SK-N-SH treated with all-trans-retinoic acid at 6 μM for 48 hours (cell line): ENCODE results near the gene TENT4B.

Experiments used
- ATAC-seq: fragments of 200-7000 bp; cut with Tn5 transposase; 3 replicates; pipeline ENCODE4 v1.9.1; 2020; ENCODE audit warnings: mild to moderate bottlenecking, moderate library complexity
- ARNTL ChIP-seq: fragments of 450-650 bp; formaldehyde crosslinking; IDR thresholded peaks from 2 replicates; pipeline ENCODE4 v1.5.0; 2020; ENCODE audit warnings: low read depth, mild to moderate bottlenecking, moderate library complexity, borderline replicate concordance
- BACH2 ChIP-seq: fragments of 250-450 bp; sonication (Bioruptor Pico); IDR thresholded peaks from 2 replicates; pipeline ENCODE4 v1.9.0; 2021; ENCODE audit warnings: mild to moderate bottlenecking, borderline replicate concordance
- CSDC2 ChIP-seq: fragments of 250-450 bp; sonication (Bioruptor Pico); IDR thresholded peaks from 2 replicates; pipeline ENCODE4 v1.5.0; 2020; ENCODE audit warnings: mild to moderate bottlenecking, moderate library complexity
- GLIS3 ChIP-seq: fragments of 250-450 bp; sonication (Bioruptor Pico); IDR thresholded peaks from 2 replicates; pipeline ENCODE4 v1.5.0; 2020; ENCODE audit warnings: mild to moderate bottlenecking, moderate library complexity
- ISL1 ChIP-seq: fragments of 250-450 bp; sonication (Bioruptor Pico); IDR thresholded peaks from 2 replicates; pipeline ENCODE4 v2.1.2; 2022; ENCODE audit warnings: mild to moderate bottlenecking, moderate library complexity
- OSR1 ChIP-seq: fragments of 250-450 bp; sonication (Bioruptor Pico); IDR thresholded peaks from 2 replicates; pipeline ENCODE4 v1.8.0; 2022; ENCODE audit warnings: moderate library complexity, mild to moderate bottlenecking, inconsistent platforms
- PPARA ChIP-seq: fragments of 250-450 bp; sonication (Bioruptor Pico); IDR thresholded peaks from 2 replicates; pipeline ENCODE4 v1.5.0; 2020; ENCODE audit warnings: mild to moderate bottlenecking, borderline replicate concordance
- RARB ChIP-seq: fragments of 250-450 bp; sonication (Bioruptor Pico); IDR thresholded peaks from 2 replicates; pipeline ENCODE4 v1.8.0; 2021; ENCODE audit warnings: mild to moderate bottlenecking, moderate library complexity
- SNAI2 ChIP-seq: fragments of 250-450 bp; sonication (Bioruptor Pico); IDR thresholded peaks from 2 replicates; pipeline ENCODE4 v1.5.0; 2020; ENCODE audit warnings: mild to moderate bottlenecking, moderate library complexity
- TCF4 ChIP-seq: fragments of 250-450 bp; sonication (Bioruptor Pico); IDR thresholded peaks from 2 replicates; pipeline ENCODE4 v1.8.0; 2021; ENCODE audit warnings: mild to moderate bottlenecking, moderate library complexity, borderline replicate concordance
- TOX ChIP-seq: fragments of 250-450 bp; sonication (Bioruptor Pico); IDR thresholded peaks from 2 replicates; pipeline ENCODE4 v1.8.0; 2021; ENCODE audit warnings: mild to moderate bottlenecking, moderate library complexity, borderline replicate concordance
- ZC3H10 ChIP-seq: fragments of 250-450 bp; sonication (Bioruptor Pico); IDR thresholded peaks from 2 replicates; pipeline ENCODE4 v1.5.1; 2021; ENCODE audit warnings: mild to moderate bottlenecking, moderate library complexity
- ZFP3 ChIP-seq: fragments of 250-450 bp; sonication (Bioruptor Pico); IDR thresholded peaks from 2 replicates; pipeline ENCODE4 v1.5.0; 2020; ENCODE audit warnings: mild to moderate bottlenecking, moderate library complexity
- ZFP30 ChIP-seq: fragments of 450-650 bp; formaldehyde crosslinking; IDR thresholded peaks from 2 replicates; pipeline ENCODE4 v1.5.0; 2022; ENCODE audit warnings: mild to moderate bottlenecking, moderate library complexity
- ZNF70 ChIP-seq: fragments of 450-650 bp; formaldehyde crosslinking; IDR thresholded peaks from 2 replicates; pipeline ENCODE4 v1.5.0; 2020; ENCODE audit warnings: mild to moderate bottlenecking, moderate library complexity
- ZNF8 ChIP-seq: fragments of 450-650 bp; formaldehyde crosslinking; IDR thresholded peaks from 2 replicates; pipeline ENCODE4 v1.5.0; 2020; ENCODE audit warnings: mild to moderate bottlenecking, moderate library complexity
- TF ChIP-seq, protein P1 (sequence below): fragments of 250-450 bp; sonication (Bioruptor Pico); IDR thresholded peaks from 2 replicates; pipeline ENCODE4 v1.8.0; 2020; ENCODE audit warnings: mild to moderate bottlenecking, moderate library complexity, borderline replicate concordance
- TF ChIP-seq, protein P2 (sequence below): fragments of 250-450 bp; sonication (Bioruptor Pico); IDR thresholded peaks from 2 replicates; pipeline ENCODE4 v1.5.0; 2020; ENCODE audit warnings: mild to moderate bottlenecking, moderate library complexity
- TF ChIP-seq, protein P3 (sequence below): fragments of 250-450 bp; sonication (Bioruptor Pico); IDR thresholded peaks from 2 replicates; pipeline ENCODE4 v1.5.1; 2021; ENCODE audit warnings: mild to moderate bottlenecking, moderate library complexity

TENT4B gene

DNA sequence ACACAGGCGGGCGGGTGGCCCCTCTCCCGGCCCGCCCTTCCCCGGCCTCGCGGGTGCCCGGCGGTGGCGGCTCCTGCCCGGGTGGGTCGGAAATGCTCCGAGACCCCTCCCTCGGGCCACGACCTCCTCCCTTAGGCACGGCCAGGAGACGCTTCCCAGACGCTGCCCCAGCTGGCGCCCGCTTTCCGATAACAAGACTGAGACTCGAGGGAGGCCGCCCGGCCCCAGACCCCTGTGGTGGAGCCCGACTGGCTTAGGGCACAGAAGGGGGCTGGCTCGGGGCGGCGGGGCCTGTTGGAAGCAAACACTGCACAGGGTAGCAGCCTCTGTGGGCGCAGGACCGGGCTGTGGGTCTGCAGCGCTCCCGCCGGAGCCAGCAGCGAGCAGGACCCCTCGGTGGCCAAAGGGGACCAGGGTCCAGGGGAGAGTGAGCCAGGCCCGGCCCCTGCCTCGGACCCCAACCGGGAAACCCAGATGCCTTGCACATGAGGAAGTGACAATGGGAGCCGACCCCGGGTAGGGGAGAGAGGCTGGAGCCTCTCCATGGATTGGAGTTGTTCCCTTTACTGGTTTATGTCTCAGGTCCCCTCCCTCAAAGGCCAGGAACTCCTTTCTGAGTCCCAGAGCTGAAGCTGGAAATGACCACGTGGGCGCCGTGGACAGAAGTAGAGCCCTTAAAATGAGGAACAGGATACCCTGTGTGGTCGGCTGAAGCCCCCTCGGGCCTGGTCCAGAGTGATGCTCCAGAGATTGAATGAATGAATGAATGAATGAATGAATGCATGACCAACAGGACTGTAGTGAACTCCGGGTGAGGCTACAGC lies 93.4 kb downstream of the TENT4B start (continued):
- TF ChIP-seq, protein P1, sequence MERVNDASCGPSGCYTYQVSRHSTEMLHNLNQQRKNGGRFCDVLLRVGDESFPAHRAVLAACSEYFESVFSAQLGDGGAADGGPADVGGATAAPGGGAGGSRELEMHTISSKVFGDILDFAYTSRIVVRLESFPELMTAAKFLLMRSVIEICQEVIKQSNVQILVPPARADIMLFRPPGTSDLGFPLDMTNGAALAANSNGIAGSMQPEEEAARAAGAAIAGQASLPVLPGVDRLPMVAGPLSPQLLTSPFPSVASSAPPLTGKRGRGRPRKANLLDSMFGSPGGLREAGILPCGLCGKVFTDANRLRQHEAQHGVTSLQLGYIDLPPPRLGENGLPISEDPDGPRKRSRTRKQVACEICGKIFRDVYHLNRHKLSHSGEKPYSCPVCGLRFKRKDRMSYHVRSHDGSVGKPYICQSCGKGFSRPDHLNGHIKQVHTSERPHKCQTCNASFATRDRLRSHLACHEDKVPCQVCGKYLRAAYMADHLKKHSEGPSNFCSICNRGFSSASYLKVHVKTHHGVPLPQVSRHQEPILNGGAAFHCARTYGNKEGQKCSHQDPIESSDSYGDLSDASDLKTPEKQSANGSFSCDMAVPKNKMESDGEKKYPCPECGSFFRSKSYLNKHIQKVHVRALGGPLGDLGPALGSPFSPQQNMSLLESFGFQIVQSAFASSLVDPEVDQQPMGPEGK (CRISPR knock-in tag) = no peak

DNA sequence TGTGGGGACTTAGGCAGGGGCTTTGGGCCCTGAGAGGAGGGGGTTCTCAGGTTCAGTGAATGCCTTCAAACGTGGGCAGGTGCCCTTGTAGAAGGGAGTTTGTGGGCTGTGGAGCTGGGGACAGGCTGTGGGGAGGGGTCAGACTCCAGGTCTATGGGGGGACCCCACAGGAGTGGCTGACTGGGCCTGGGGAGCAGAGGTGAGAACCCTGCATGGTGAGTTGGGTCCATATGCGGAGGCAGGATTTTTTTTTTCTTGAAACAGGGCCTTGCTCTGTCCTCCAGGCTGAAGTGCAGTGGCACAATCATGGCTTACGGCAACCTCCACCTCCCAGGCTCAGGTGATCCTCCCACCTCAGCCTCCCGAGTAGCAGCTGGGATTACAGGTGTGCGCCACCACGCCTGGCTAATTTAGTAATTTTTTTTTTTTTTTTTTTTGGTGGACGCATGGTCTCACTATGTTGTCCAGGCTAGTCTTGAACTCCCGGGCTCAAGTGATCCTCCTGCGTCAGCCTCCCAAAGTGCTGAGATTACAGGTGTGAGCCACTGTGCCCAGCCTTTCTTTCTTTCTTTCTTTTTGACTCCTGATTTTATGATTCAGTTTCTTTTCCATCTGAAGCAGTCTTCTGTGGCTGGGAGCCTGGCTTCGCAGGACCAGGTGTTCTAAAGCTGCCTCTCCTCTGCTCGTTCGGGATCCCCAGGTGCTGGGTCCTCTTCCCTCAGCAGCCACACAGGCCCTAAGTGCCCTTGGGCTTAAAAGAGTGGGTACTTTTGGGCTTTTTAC lies 94.2 kb downstream of the TENT4B start:
- no peak for TF ChIP-seq OSR1 (CRISPR knock-in tag)
- TF ChIP-seq CSDC2 = no peak
- no peak for TF ChIP-seq RARB (CRISPR knock-in tag)
- TF ChIP-seq ZNF8 (CRISPR knock-in tag) = no peak
- no peak for TF ChIP-seq ZNF70
- TF ChIP-seq BACH2 (CRISPR knock-in tag) = no peak
- no peak for TF ChIP-seq ARNTL (CRISPR knock-in tag)
- no peak for TF ChIP-seq GLIS3 (CRISPR knock-in tag)
- no peak for ATAC-seq

DNA sequence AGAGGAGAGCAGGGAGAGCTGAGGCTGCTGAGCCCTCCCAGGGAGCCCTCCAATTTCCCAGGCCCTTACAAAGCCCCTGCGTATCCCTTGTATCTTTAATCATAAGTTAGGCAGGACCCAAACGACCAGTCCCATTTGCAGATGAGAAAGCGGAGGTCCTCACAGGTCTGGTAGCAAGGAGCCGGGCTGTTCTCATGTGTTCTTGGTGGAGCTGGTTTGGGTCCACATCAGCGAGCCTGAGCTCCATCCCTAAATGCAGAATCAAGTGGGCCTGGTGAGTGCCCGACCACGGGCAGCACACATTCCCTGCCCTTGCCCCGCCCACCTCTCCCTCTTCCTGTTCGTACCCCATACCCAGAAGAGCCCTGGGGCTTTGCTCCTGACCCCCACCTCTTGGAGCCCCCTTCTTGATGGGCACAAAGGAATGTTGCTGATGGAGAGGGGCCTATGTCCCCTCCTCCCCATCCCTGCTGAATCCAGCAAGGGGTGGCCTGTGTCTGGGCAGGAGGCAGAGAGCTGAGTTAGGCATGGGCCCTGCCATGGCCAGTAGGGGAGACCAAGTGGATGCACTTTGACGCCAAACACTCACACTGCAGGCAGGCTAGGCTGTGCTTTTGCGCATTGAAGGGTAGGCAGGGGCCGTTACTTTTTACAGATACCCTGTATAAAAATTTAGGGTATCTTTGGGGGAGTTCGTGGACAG lies 95.0 kb downstream of the TENT4B start:
- no peak for ATAC-seq
- TF ChIP-seq TCF4 (CRISPR knock-in tag) (no peak), ZC3H10 (no peak), SNAI2 (CRISPR knock-in tag) (no peak), GLIS3 (CRISPR knock-in tag) (no peak), OSR1 (CRISPR knock-in tag) (no peak), ZFP3 (CRISPR knock-in tag) (no peak), ZFP30 (no peak)
- TF ChIP-seq, protein P2, sequence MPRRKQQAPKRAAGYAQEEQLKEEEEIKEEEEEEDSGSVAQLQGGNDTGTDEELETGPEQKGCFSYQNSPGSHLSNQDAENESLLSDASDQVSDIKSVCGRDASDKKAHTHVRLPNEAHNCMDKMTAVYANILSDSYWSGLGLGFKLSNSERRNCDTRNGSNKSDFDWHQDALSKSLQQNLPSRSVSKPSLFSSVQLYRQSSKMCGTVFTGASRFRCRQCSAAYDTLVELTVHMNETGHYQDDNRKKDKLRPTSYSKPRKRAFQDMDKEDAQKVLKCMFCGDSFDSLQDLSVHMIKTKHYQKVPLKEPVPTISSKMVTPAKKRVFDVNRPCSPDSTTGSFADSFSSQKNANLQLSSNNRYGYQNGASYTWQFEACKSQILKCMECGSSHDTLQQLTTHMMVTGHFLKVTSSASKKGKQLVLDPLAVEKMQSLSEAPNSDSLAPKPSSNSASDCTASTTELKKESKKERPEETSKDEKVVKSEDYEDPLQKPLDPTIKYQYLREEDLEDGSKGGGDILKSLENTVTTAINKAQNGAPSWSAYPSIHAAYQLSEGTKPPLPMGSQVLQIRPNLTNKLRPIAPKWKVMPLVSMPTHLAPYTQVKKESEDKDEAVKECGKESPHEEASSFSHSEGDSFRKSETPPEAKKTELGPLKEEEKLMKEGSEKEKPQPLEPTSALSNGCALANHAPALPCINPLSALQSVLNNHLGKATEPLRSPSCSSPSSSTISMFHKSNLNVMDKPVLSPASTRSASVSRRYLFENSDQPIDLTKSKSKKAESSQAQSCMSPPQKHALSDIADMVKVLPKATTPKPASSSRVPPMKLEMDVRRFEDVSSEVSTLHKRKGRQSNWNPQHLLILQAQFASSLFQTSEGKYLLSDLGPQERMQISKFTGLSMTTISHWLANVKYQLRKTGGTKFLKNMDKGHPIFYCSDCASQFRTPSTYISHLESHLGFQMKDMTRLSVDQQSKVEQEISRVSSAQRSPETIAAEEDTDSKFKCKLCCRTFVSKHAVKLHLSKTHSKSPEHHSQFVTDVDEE = no peak
- TF ChIP-seq, protein P3, sequence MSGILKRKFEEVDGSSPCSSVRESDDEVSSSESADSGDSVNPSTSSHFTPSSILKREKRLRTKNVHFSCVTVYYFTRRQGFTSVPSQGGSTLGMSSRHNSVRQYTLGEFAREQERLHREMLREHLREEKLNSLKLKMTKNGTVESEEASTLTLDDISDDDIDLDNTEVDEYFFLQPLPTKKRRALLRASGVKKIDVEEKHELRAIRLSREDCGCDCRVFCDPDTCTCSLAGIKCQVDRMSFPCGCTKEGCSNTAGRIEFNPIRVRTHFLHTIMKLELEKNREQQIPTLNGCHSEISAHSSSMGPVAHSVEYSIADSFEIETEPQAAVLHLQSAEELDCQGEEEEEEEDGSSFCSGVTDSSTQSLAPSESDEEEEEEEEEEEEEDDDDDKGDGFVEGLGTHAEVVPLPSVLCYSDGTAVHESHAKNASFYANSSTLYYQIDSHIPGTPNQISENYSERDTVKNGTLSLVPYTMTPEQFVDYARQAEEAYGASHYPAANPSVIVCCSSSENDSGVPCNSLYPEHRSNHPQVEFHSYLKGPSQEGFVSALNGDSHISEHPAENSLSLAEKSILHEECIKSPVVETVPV = no peak

DNA sequence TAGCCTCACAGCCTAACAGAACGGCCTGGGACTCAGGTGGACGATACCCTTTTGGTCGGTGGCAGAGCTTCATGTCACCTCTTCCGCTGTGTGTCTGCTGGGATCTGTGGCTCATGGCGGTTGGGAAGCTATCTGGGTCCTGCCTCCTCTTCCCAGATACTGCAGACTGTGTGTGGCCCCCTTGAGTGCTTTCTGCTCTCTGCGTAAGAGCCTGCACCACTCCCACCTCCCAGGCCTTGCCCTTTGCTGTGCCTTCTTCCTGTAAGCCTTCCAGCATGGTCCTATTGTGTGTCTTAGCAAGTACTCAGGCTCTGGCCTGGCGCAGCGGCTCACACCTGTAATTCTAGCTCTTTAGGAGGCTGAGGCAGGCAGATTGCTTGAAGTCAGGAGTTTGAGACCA lies 95.7 kb downstream of the TENT4B start:
- no peak for TF ChIP-seq ZFP30
- TF ChIP-seq CSDC2 = no peak
- TF ChIP-seq ISL1 (CRISPR knock-in tag) = no peak
- no peak for TF ChIP-seq RARB (CRISPR knock-in tag)
- TF ChIP-seq, protein P3 = no peak
- TF ChIP-seq TOX (CRISPR knock-in tag) = no peak
- no peak for TF ChIP-seq PPARA (CRISPR knock-in tag)
- TF ChIP-seq ARNTL (CRISPR knock-in tag) = no peak

More for the DNA sequence above, 95.7 kb downstream of the TENT4B start:
- no peak for ATAC-seq
